A549 (cell line): ENCODE data around the gene ELOVL5. TPM values are rescaled to one million over a fixed set of nuclear protein-coding genes. Genes with fewer than 3 reads are reported as not detected.
A peak's percentile ranks its signal among the peaks of the same experiment; 100 is the strongest.

Experiments
- ATAC-seq, 2 experiments: fragments of 200-7000 bp in 1 of 2; fragments of >200 bp in 1 of 2; cut with Nextera tagmentation in 1 of 2; cut with Tn5 transposase in 1 of 2; 3 replicates each; pipeline versions ENCODE4 v1.8.0 to v1.9.1; 2018 to 2020; ENCODE audit warnings: mild to moderate bottlenecking in 1 of 2, moderate library complexity in 1 of 2
- CTCF ChIA-PET: fragments of 300-600 bp; sonication (Branson Sonifier 250); formaldehyde crosslinking; extraction: SDS; loops from one replicate; lab custom pipeline; 2021; ENCODE audit warnings: antibody characterized with exemption, inconsistent platforms; lab: Yijun Ruan, JAX
- POLR2A ChIA-PET: fragments of 350-600 bp; formaldehyde crosslinking; extraction: SDS; loops from one replicate; lab custom pipeline; 2021; ENCODE audit warnings: antibody characterized with exemption, inconsistent platforms; lab: Yijun Ruan, JAX
- DNase-seq, 2 experiments: peaks; one replicate each; pipeline versions ENCODE4 v3.0.0 to v3.0.0-alpha.2; 2011 to 2016; ENCODE audit warnings: low read depth in 1 of 2, low spot score in 1 of 2
- FAIRE-seq: peaks from 2 replicates; lab custom pipeline; 2011; peaks lifted over from hg19 to GRCh38; lab: Jason Lieb, UNC
- H3K27ac ChIP-seq, 2 experiments: fragments of >200 bp; sonication (Bioruptor Twin); formaldehyde crosslinking; 3 replicates each; pipeline ENCODE4 v1.5.1; 2016 to 2017
- H3K4me1 ChIP-seq: fragments of >200 bp; sonication (Bioruptor Twin); formaldehyde crosslinking; 3 replicates; pipeline ENCODE4 v1.6.1; 2016
- H3K4me2 ChIP-seq: fragments of >200 bp; sonication (Bioruptor Twin); formaldehyde crosslinking; 3 replicates; pipeline ENCODE4 v1.6.1; 2016
- H3K4me3 ChIP-seq: fragments of >200 bp; sonication (Bioruptor Twin); formaldehyde crosslinking; 3 replicates; pipeline ENCODE4 v1.5.1; 2016
- H3K9me3 ChIP-seq: fragments of >200 bp; sonication (Bioruptor Twin); formaldehyde crosslinking; 3 replicates; pipeline ENCODE4 v1.6.1; 2016
- CBX2 ChIP-seq: fragments of 200-600 bp; sonication (generic); IDR thresholded peaks from 2 replicates; pipeline ENCODE4 v1.6.1; 2016; ENCODE audit warnings: low read depth, mild to moderate bottlenecking, borderline replicate concordance
- CBX8 ChIP-seq: fragments of 200-600 bp; sonication (generic); IDR thresholded peaks from 2 replicates; pipeline ENCODE4 v1.6.1; 2016
- CEBPB ChIP-seq, 2 experiments: fragments of >200 bp in 1 of 2; sonication (Bioruptor Twin) in 1 of 2; formaldehyde crosslinking in 1 of 2; IDR thresholded peaks; 2 replicates each; pipeline ENCODE4 v1.6.1; 2012 to 2016
- CHD2 ChIP-seq: fragments of 150-350 bp; IDR thresholded peaks from 2 replicates; pipeline ENCODE4 v1.6.1; 2014; ENCODE audit warnings: low read length; ENCODE audit not compliant: partially characterized antibody
- CHD4 ChIP-seq: fragments of 200-600 bp; sonication (generic); IDR thresholded peaks from 2 replicates; pipeline ENCODE4 v1.6.1; 2016; ENCODE audit warnings: antibody characterized with exemption, mild to moderate bottlenecking, borderline replicate concordance
- EHMT2 ChIP-seq: fragments of 200-600 bp; sonication (generic); IDR thresholded peaks from 2 replicates; pipeline ENCODE4 v1.6.1; 2016; ENCODE audit warnings: antibody characterized with exemption, low read depth, mild to moderate bottlenecking, moderate library complexity
- ESRRA ChIP-seq: fragments of 150-350 bp; IDR thresholded peaks from 2 replicates; pipeline ENCODE4 v1.6.1; 2014; ENCODE audit warnings: mild to moderate bottlenecking, low read length, borderline replicate concordance
- FOSB ChIP-seq: fragments of 250-450 bp; sonication (Bioruptor Pico); IDR thresholded peaks from 2 replicates; pipeline ENCODE4 v1.5.0; 2020; ENCODE audit warnings: mild to moderate bottlenecking, moderate library complexity
- FOXS1 ChIP-seq: fragments of 250-450 bp; sonication (Bioruptor Pico); IDR thresholded peaks from 2 replicates; pipeline ENCODE4 v1.5.0; 2020; ENCODE audit warnings: mild to moderate bottlenecking, moderate library complexity
- HOXA7 ChIP-seq: fragments of 250-450 bp; sonication (Bioruptor Pico); IDR thresholded peaks from 2 replicates; pipeline ENCODE4 v1.5.0; 2020; ENCODE audit warnings: mild to moderate bottlenecking, moderate library complexity
- HOXB5 ChIP-seq: fragments of 250-450 bp; sonication (Bioruptor Pico); IDR thresholded peaks from 2 replicates; pipeline ENCODE4 v1.5.0; 2020; ENCODE audit warnings: mild to moderate bottlenecking, moderate library complexity
- JUN ChIP-seq, 2 experiments: fragments of >200 bp; sonication (Bioruptor Twin); formaldehyde crosslinking; IDR thresholded peaks; 2 replicates in 1 of 2; 3 replicates in 1 of 2; pipeline ENCODE4 v1.6.1; 2016 to 2017
- KDM1A ChIP-seq: fragments of 200-600 bp; sonication (generic); IDR thresholded peaks from 2 replicates; pipeline ENCODE4 v1.6.1; 2016; ENCODE audit warnings: low read depth, mild to moderate bottlenecking
- MAFK ChIP-seq: fragments of 450-650 bp; IDR thresholded peaks from 2 replicates; pipeline ENCODE4 v1.6.1; 2014; ENCODE audit not compliant: partially characterized antibody
- MAZ ChIP-seq: fragments of 150-350 bp; IDR thresholded peaks from 2 replicates; pipeline ENCODE4 v1.6.1; 2014; ENCODE audit warnings: antibody characterized with exemption, low read depth, low read length, borderline replicate concordance
- NFE2L2 ChIP-seq: fragments of 150-350 bp; conservative IDR thresholded peaks from 2 replicates; pipeline ENCODE4 v1.6.1; 2014; ENCODE audit warnings: low read length
- POLR2AphosphoS2 ChIP-seq: conservative IDR thresholded peaks from 2 replicates; pipeline ENCODE4 v1.6.1; 2012; ENCODE audit warnings: low read length, improper control_type of control experiment, inconsistent platforms
- RARB ChIP-seq: fragments of 250-450 bp; sonication (Bioruptor Pico); IDR thresholded peaks from 2 replicates; pipeline ENCODE4 v1.8.0; 2021; ENCODE audit warnings: mild to moderate bottlenecking, moderate library complexity
- TP53 ChIP-seq: fragments of 250-450 bp; sonication (Bioruptor Pico); IDR thresholded peaks from 2 replicates; pipeline ENCODE4 v1.5.0; 2021; ENCODE audit warnings: mild to moderate bottlenecking, moderate library complexity
- ZNF302 ChIP-seq: fragments of 250-450 bp; sonication (Bioruptor Pico); IDR thresholded peaks from 2 replicates; pipeline ENCODE4 v1.9.0; 2021; ENCODE audit warnings: inconsistent platforms, mild to moderate bottlenecking, moderate library complexity
- WGBS: methylation state at CpG from one replicate; pipeline ENCODE4 v1.1.6; 2017; ENCODE audit errors: missing lambda C conversion rate; 5-methylcytosine and 5-hydroxymethylcytosine counted together
- polyA plus RNA-seq, 4 experiments: library from polyadenylated mRNA; depleted of rRNA in 3 of 4; stranded (reverse); fragments of >200 nt; fragmentation: RNase III in 1 of 4; extraction: RNeasy Plus Mini Kit Qiagen cat#74134 plus additional on column Dnase treatment in 1 of 4; gene quantifications; 2 replicates in 3 of 4; 3 replicates in 1 of 4; pipeline ENCODE4 v1.2.3, GENCODE V29; 2011 to 2017
- TF ChIP-seq, protein P1 (sequence below): IDR thresholded peaks from 2 replicates; pipeline ENCODE4 v1.6.1; 2012
- TF ChIP-seq, protein P2 (sequence below): fragments of >200 bp; sonication (Bioruptor Twin); formaldehyde crosslinking; IDR thresholded peaks from 3 replicates; pipeline ENCODE4 v1.5.1; 2016
- TF ChIP-seq, protein P3 (sequence below): fragments of 450-650 bp; IDR thresholded peaks from 2 replicates; pipeline ENCODE4 v1.6.1; 2014; ENCODE audit warnings: antibody characterized with exemption

The ELOVL5 gene
- polyA plus RNA-seq, 2 of the 4 experiments (the other 2 are of a cell fraction) = 90.9 to 95.4 TPM

DNA sequence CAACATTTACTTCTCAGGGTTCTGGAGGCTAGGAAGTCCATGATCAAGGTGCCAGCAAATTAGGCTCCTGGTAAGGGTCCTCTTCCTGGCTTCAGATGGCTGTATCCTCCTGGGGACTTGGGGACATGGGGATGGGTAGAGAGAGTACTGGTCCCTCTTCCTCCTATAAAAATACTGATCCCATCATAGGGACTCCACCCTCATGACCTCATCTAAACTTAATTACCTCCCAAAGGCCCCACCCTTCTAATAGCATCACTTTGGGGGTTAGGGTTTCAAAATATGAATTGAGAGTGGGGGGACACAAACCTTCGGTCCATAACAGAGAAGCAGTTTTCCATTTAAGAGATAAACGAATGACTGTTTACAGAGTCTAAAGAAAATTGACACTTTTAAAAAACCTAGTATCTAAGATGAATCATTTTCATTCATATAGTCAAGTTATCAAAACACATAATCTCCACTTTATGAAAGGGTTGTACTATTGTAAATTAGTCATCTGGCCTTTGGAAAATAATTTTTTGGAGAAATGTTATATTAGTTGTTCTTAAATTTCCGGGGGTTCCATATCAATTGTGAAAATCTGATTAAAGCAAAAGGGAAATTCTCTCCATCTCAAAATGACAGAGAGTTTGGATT is 33.5 kb downstream of the ELOVL5 start:
- no peak overlapping the region for H3K4me3 ChIP-seq

DNA sequence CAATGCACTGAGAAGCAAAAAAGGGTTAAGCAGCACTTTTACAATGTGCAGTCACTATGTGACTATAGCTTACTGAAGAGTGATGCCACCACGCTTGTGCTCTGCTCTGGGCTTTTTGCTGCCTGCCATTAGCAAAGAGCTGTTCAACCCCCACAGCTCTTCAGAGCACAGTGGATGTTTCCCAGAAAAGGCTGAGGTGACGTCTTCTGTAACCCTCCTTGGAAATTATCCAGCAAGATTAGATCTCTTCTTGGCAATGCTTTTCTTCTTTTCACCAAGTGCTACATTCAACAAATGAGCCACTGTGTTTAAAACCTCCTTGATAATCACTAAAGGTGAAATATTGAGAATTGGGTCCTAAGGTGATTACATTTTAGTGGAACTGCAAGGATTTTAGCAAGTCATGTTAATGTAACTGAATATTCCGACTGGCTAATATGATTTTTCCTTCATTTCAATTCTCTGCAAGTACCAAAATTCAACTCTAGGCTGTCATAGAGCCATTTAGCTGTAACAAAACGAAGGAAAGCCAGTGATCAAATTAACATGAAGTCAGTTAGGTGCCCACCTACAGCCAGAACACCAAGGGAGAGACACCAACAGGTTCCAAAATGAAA is 34.9 kb downstream of the ELOVL5 start:
- Histone ChIP-seq H3K4me1 (peaks cover 66% of the 10 kb centered on the region), H3K9me3 (no peaks in the 10 kb centered on the region), H3K4me2 (peak overlapping the region; percentile 28; the same call in 1 of the 3 replicates), H3K4me3 (no peak overlapping the region), H3K27ac (peak overlapping the region in 1 of 2 experiments; percentile 49; a peak in 3 of 6 replicates)
- DNase-seq = no peak
- POLR2A ChIA-PET = no interaction called here
- peak; percentile 33; the same call in 1 of the 2 replicates for TF ChIP-seq NFE2L2
- no peak for TF ChIP-seq CHD4
- TF ChIP-seq, protein P1, sequence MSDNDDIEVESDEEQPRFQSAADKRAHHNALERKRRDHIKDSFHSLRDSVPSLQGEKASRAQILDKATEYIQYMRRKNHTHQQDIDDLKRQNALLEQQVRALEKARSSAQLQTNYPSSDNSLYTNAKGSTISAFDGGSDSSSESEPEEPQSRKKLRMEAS = no peak
- no peak for TF ChIP-seq EHMT2
- no peak for TF ChIP-seq HOXA7
- TF ChIP-seq MAFK = peak; percentile 2
- FAIRE-seq = no peak
- 60% methylated on average over 4 of the region's 4 CpGs for WGBS
- CTCF ChIA-PET = interaction anchor here (0.6 to 1.6 kb wide), 3 partner anchors 13 to 131 kb away, joined by 3 read pairs; no protein-coding TSS in a partner anchor
- no peak for ATAC-seq

More for the DNA sequence above, 33.5 kb downstream of the ELOVL5 start:
- ATAC-seq = no peak
- H3K9me3 ChIP-seq = no peaks in the 10 kb centered on the region
- ChIA-PET CTCF (interaction anchor here (1.6 kb wide), 1 partner anchor 12 kb away, joined by 3 read pairs; no protein-coding TSS in a partner anchor), POLR2A (no interaction called here)
- TF ChIP-seq, protein P2, sequence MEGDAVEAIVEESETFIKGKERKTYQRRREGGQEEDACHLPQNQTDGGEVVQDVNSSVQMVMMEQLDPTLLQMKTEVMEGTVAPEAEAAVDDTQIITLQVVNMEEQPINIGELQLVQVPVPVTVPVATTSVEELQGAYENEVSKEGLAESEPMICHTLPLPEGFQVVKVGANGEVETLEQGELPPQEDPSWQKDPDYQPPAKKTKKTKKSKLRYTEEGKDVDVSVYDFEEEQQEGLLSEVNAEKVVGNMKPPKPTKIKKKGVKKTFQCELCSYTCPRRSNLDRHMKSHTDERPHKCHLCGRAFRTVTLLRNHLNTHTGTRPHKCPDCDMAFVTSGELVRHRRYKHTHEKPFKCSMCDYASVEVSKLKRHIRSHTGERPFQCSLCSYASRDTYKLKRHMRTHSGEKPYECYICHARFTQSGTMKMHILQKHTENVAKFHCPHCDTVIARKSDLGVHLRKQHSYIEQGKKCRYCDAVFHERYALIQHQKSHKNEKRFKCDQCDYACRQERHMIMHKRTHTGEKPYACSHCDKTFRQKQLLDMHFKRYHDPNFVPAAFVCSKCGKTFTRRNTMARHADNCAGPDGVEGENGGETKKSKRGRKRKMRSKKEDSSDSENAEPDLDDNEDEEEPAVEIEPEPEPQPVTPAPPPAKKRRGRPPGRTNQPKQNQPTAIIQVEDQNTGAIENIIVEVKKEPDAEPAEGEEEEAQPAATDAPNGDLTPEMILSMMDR = no peak
- TF ChIP-seq CBX8 = no peak
- TF ChIP-seq FOSB (CRISPR knock-in tag) = no peak
- no peak for TF ChIP-seq POLR2AphosphoS2
- TF ChIP-seq, all 56 proteins: peak for 0
- DNase-seq = no peak
- FAIRE-seq = no peak
- Histone ChIP-seq H3K4me1 (peaks cover 53% of the 10 kb centered on the region), H3K4me2 (no peak overlapping the region), H3K27ac (peak overlapping the region in 1 of 2 experiments; percentile 23; a peak in 1 of 6 replicates)
- WGBS = 79% methylated on average over 3 of the region's 3 CpGs

DNA sequence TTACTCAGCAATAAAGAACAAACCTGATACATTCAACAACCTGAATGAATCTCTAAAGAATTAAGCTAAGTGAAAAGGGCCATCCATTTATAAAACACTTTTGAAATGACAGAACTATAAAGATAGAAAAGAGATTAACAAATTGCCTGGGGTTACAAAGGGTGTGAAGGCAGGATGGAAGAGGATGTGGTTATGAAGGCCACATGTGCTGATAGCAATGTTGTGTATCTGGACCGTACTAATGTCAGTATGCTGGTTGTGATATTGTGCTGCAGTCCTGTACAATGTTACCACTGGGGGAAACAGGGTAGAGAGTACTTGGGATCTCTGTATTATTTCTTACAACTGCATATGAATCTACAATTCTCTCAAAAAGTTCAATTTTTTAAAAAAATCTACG is 36.4 kb downstream of the ELOVL5 start:
- TF ChIP-seq JUN (IDR thresholded peaks at IDR 0.05) = no peak
- no peak for TF ChIP-seq CBX8
- TF ChIP-seq KDM1A = no peak
- TF ChIP-seq TP53 (CRISPR knock-in tag) = no peak
- TF ChIP-seq MAFK = no peak
- TF ChIP-seq CEBPB (IDR thresholded peaks at IDR 0.05) = no peak
- no peak for TF ChIP-seq CBX2
- no peak for TF ChIP-seq CHD2
- no peak for TF ChIP-seq FOSB (CRISPR knock-in tag)
- TF ChIP-seq FOXS1 = no peak
- TF ChIP-seq RARB = no peak
- TF ChIP-seq HOXB5 = no peak
- TF ChIP-seq, protein P3, sequence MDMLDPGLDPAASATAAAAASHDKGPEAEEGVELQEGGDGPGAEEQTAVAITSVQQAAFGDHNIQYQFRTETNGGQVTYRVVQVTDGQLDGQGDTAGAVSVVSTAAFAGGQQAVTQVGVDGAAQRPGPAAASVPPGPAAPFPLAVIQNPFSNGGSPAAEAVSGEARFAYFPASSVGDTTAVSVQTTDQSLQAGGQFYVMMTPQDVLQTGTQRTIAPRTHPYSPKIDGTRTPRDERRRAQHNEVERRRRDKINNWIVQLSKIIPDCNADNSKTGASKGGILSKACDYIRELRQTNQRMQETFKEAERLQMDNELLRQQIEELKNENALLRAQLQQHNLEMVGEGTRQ = no peak
- TF ChIP-seq MAZ = no peak
- TF ChIP-seq, protein P1 = no peak
- no peak for TF ChIP-seq ESRRA
- TF ChIP-seq ZNF302 (CRISPR knock-in tag) = no peak
- TF ChIP-seq, all 56 proteins: peak for 0
- no peak overlapping the region for H3K4me2 ChIP-seq
- no peak for DNase-seq
- peaks cover 82% of the 10 kb centered on the region for H3K4me1 ChIP-seq
- H3K27ac ChIP-seq = no peak overlapping the region
- H3K4me3 ChIP-seq = no peak overlapping the region
- ChIA-PET CTCF (interaction anchor here (0.9 kb wide), 1 partner anchor 140 kb away, joined by 3 read pairs; no protein-coding TSS in a partner anchor), POLR2A (no interaction called here)
- no peaks in the 10 kb centered on the region for H3K9me3 ChIP-seq
- 84% methylated on average over 2 of the region's 2 CpGs for WGBS
- ATAC-seq = no peak
- FAIRE-seq = no peak
